NCI-H510A (cell line): Measurements from ENCODE around the gene HPCAL4.

Experiments used
- DNase-seq: peaks from one replicate; lab custom pipeline; 2025; lab: John Stamatoyannopoulos, UW

The HPCAL4 gene

DNA sequence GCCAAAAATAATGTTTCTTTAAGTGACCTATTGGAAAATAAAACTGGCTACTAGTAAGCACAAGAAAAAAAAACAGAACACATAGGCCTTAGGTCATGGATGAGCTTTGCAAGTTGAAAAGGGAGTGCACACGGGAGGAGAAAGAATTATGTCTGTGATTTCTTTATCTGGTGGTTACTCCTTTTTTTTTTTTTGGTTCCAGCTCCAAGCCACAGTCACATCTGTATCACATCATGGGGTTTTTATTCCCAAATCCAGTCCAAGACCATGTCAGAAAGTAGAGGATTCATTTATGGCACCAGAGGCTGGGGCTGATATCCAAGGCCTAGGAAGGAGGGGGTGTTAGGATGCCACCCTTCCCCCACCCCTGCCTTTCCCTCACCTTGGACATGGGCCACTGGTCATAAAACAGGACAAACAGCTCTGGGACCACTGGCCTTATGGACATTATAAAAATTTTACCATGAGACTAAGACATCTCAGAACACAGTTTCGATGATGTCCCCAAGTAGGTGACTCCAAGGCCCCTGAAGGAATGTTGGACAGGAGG lies 41.5 kb downstream of the HPCAL4 start:
- no peak for DNase-seq

DNA sequence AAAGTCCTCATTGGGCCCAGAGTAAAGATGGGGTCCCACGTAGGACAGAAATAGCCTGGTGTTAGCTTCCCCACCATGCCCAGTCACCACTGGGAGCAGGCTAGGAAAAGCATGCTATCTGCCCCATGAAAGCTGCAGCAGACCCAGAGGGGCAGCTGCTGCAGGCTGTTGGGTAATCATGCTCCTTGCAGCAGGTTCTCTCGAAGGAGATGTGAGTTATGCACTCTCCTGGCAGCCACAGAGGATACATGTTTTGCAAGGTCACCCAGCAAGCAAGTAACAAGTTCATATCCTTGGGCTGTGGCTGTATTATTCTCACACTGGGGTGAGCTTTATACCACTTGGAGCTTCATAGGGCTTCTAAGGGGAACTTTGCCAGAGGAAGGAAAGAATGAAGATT lies 42.7 kb downstream of the HPCAL4 start:
- DNase-seq, result no peak

DNA sequence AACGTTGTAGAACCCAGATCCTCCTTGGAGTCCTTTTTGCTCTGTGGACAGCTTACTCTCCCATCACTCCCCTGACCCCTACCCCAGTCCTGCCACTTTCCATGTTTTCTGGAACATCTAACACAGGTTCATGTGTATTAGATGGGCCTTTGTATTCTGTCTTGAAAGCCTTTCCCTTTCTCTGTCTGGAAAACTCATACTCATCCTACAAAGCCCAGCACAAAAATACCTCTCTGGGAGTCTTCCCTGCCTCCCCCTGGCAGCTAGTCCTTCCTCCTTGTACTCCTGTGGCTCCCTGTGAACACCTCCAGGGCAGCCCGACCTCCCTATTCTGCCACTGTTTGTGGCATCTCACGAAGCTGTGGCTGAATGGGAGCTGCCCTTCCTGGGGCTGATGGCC lies 44.0 kb downstream of the HPCAL4 start:
- no peak for DNase-seq

DNA sequence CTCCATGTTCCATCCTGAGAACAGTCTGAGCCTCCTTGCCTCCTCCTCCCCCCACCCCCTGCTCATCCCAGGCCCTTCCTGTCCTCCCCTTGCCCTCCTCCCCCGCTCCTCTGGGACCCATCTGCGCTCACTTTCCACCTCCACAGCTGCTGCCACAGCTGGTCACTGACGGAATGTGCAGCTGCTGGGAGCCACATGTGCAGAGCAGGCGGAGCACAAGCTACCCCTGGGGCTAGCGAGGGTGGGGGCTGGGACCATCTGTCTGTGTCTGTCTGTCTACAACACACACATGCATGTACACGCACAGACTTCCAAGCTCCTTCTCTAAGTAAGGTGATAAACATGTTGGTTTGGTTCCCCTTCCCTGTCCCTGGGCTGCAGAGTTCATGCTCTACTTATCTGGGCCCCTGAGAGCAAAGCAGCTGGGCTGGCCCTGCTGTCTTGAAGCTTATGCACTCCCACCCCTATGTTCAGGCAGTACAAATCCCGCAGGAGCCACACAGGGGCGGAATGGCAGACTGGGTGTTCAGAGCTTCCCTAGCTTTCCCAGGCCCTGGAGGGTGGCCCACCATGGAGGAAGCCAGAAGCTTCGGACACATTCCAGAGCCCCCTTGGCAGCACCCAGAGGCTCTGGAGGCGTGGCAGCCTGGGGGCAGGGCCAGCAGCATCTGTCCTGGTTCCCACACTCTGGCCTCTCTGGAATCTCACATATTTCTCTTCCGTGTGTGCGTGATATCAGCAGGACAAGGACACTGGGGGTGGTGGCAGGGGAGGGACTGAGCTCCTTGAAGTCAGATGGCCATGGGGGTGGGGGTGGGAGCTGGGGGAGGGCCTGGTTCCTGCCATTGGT lies 44.8 kb downstream of the HPCAL4 start:
- DNase-seq, result no peak

DNA sequence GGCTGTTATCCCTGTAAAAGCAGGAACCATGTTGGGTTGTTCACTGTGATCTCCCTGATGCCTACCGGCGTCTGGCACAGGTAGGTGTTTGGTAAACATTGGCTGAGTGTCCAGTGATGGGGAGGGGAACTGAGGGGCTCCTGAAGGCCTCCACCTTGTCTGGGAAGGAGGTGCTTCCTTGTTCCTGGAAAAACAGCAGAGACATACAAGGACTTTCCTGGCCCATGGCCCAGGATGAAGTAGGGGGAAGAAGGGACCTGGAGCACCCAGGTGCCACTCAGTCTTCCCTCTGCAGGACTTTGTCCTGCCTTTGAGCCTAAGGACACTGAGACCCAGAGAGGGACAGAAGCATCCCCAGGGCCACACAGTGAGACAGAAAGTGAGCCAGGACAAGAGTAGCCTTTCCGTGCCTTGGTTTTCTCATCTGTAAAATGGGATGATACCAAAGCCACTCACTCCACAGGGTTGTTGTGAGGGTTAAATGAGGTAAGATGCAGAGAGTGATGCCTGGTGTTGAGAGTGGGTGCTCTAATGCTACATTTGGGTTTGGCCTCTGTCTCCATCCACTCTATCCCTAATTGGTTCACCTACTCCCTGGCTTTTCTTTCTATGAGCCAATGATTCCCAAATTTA lies 45.7 kb downstream of the HPCAL4 start:
- DNase-seq, result no peak

DNA sequence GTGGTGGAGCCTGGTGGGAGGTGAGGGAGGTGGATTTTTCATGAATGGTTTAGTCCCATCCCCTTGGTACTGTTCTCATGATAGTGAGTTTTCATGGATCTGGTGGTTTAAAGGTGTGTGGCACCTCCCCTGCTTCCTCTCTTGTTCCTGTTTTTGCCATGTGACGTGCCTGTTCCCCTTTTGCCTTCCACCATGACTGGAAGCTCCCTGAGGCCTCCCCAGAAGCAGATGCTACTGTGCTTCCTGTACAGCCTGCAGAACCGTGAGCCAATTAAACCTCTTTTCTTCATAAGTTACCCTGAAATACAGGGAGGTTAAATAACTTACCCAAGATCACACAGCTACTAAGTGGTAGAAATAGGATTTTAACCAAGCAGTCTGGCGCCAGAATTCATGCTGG lies 47.5 kb downstream of the HPCAL4 start:
- DNase-seq, result no peak

DNA sequence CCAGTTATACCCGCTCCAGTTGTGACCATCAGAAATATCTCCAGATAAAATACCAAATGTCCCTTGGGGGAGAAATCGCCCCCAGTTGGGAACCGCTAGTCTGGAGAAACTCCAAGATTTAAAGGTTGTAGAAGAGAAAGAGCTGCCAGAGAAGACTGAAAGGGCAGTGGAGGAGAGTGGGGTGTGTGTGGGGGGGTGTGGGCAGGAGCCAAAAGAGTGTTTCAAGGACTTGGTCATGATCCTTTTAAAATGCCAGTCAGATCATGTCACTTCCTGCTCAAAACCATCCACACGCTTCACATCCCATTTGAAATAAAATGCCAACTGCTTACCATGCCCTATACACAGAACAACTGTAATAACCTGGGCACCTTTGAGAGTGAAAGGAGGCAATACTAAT lies 48.4 kb downstream of the HPCAL4 start:
- DNase-seq, result no peak

DNA sequence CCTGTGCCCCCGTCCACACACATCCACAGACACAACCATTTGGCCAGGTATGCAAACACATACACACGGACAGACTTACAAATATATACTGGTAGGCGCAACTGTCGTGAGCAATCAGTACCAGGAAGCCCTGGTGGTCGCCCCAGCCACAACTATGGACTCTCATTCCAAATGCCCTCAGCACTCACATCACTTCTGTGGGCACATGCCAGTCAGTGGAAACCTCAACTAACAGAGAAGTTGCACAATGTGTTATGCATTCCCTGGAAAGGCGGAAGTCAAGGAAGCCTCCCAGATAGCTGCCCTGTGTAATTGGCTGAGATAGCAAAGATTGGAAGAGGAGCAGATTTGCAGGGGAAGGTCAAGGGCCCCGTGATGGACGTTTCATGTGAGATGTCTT lies 50.4 kb downstream of the HPCAL4 start:
- DNase-seq, result no peak

DNA sequence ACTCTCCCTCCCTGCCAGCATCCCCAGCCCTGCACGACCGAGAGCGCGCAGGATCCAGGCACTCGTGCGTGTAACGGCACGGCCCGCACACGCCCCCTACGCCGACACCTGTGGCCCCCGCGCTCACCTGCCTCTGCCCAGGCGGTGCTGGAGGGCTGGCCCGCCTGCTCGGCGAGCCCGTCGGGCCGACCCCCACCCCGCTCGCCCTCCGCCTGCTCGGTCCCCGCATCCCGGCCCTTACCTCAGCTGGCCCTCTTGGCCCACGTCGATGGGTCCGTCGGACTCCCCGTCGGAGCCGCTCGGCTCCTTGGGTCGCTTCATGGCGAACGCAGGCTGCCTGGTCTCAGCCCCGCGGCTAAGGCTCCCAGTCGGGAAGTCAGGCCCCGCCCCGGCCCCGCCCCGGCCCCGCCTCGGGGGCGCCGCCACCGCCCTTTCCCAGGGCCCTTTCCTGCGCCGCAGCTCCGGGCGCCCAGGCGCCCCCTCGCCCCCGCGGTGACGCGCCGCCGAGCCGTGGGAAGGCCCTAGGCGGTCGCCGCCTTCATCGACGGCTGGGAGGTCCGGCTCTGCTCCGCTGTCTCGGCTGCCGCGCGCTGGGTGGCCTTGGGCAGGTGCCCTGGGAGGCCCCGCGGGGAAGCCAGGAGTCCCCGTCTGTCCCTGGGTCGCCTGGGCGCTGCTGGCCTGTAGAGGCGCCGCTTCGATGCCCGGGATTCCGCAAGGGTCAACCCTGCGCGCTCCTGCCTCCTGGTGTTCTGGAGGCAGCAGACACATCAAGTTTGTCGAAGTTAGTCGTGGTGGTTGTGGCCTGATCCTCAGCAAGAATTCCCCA lies 51.7 kb downstream of the HPCAL4 start, which contains the start of gene HEYL:
HEYL (minus strand) TSS at position 339 of the 826 bp plus-strand sequence; CDS start at position 321, 18 bp downstream.
- DNase-seq, result peak; percentile 100

DNA sequence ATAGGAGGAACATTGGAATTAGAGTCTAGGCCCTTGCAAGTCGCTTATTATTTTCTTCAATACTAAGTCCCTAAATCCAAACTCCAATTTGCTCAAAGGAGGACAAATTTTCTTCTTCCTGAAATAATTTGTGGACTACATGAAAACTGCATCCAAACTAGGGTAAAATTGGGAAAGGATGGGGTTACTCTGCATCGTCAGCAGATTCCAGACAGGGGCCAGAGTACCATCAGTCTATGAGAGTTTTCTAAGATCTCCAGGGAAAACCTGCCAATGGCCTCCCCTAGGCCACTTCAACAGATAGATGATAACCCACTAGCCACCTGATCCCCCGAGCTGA lies 52.3 kb downstream of the HPCAL4 start:
- no peak for DNase-seq

DNA sequence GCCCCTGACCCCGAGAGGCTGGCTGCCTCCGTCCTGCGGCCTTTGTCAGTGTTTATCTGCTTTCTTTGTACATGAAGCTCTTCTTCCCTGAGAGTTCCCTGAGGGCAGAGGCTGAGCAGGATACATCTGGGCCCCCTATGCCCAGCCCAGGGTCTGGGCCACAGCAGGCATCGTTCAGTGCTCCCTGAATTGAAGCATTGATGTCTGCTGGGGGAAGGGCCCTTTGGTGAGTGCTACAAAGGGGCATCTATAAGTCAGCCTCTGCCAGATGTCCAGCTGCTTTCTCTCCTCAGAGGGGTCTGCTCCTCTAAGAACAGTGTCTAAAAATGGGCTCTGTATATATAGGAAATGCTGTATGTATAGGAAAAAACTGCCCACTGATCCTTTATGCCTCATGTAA lies 53.9 kb downstream of the HPCAL4 start:
- DNase-seq, result no peak

DNA sequence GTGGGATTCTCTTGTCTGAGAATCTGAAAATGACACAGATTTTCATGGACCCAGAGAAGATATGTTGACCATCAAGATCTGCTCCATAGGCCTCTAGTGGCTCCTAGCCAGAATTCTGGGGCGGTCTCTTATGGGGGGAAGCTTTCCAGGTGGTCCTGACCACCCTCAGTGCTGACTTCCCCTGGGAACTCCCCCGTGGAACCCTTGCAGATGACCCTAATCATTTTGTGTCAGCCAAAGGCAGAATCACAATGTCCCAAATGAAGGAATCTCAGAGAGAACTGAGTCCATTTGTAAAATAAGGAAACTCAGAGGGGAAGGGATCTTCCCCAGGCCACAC lies 55.4 kb downstream of the HPCAL4 start:
- DNase-seq, result no peak

DNA sequence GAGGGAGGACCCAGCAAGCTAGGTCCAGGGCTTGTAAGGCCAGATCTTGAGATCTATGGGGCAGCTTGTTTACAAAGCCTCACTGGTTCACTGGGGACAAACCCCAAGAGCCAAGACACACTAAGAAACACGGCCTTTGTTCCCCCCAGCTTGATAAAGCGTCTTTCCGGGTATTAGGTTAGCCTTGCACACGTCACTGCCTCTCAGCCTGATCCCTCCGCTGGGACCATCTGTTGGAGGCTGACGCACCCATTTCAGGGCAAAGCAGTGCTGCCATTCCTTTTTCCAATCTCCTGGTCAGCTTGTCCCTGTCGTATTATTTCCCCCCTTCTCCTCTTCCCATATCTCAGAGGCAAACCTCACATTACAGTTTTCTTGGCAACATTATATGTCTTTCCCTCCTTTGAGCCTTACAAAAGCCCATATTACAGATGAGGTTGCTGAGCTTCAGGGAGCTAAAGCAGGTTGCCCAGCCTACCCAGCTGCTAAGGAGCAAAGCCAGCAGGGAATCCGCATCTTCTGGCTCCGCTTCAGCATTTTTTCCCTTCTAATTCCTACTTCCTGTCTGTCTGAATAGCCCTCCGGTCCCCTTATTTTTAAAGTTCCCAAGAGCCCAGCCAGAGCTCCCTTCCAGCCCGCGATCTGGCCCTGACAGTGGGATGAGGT lies 55.9 kb downstream of the HPCAL4 start:
- DNase-seq, result no peak

DNA sequence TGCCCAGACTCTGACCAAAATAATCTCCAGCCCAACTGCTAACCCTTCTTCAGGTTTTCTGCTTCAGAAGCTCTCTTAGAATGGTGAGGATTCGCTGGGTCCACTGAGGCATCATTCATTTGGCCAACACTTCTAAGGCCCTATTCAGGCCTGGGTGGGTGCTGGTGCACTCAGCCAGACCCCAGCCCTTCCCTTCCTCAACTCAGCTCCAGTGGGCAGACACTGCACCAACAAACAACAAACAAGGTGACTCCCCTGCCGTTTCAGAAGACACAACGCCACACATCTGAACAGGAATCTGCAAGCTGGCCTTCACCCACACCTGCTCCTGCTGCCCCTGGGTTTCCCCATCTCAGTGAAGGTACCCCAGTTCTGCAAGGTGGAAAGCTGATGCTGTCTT lies 57.8 kb downstream of the HPCAL4 start:
- DNase-seq, result no peak

DNA sequence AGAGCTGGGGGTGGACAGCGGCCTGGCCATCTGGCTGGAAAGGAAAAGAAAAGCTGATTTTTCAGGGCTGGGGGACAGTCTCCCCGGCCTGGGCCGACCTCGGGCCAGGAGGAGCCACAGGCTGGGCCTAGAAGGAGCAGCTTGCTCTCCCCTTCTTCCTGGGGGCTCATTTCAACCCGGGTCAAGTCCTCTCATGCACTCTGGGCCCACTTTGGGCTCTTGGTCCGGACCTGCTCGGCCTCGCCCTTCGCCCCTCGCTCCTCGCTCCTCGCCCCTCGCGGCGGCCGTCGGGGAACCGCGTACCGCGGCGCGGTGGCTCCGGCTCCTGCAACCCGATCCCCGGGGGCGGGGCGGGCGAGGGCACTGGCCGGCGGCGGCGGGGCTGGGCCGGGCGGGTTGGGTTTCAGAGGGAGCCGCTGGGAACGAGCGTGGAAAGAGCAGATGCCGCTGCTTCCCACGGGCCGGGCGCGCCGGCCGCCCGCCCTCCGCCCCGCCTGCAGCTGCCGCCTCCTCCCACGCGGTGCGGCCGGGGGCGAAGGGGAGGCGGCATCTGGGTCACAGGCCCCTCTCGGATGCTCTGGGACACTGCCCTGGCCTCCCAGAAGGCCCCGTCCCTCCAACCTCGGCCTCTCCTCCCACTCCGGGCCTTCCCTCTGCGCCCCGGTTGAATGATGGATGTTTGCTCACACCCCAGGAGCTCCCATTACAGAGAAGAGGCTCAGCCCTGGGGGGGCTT lies 58.4 kb downstream of the HPCAL4 start:
- peak; percentile 99 for DNase-seq

DNA sequence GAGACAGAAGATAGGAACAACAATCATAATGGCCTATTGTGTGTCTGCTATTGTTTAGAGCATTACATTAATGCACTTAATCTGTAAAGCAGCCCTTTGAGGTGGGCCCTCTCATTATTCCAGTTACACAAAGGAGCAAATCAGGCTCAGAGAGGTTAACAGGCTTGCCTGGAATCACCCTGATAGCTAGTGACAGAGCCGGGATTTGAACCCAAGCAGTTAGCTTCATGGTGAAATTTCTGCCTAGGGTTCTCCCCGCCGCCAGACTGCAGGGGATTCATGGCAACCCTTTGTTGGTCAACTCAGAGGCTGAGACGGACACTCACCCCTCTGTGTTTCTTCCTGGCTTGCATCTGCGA lies 58.9 kb downstream of the HPCAL4 start:
- no peak for DNase-seq

DNA sequence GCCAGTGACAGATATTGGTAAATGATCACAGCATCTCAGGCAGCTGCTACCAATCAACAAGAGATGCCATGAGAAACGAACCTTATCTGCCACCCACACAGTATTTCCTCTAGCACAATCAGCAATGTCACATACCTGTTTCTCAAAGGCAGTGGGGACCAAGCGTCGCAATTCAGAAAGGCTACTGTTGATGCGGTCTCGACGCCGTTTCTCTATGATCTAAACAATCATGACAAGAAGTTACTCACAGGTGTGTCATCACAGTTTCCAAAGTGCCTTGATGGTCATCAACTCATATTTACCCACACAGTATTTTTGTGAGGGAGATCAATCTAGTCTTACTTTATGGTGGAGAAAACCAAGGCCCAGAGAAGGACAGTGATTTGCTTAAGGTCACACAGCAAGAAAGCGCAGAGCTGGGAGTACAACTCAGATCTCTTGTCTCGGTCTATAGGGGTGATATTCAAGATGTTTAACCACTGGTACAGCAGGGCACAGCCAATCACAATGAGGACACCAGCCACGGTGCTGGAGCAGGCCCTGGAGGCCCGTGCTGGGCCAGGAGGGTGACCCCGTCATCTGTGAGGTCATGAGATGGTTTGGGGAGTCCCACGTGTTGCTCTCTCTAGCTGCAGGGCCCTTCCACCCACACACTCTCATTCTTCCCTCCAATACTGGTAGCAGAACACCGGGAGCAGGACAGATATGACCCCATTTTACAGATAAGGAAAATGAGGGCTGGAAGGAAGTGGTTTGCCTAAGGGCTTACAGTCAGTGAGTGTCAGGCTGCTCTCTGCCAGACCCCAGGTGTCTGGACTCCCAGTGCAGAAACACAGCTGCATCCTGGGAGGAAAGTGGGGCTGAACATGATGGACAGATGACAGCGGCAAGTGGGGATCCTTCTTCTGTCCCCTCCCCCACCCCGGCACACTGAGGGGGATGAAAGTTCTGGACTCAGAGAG lies 59.6 kb downstream of the HPCAL4 start:
- no peak for DNase-seq

DNA sequence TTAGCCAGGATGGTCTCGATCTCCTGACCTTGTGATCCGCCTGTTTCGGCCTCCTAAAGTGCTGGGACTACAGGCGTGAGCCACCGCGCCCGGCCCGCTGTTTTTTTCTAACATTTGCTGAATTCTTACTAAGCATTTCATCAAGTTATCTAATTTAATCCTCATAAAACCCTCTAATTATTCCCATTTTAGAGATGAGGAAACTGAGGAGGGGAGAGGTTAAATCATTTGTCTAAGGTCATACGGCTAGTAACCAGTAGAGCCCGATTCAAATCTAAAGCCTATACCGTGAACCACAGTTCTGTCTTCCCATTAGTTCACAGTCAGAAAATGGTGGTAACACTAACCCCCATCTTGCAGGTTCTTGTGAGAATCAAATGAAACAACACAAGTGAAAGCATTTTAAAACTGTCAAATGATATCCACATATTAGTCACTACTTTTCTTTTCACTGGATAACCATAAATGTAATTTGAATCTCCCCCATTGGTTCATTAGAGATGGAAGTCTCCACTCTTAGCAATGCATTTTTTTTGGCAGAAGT lies 62.4 kb downstream of the HPCAL4 start:
- no peak for DNase-seq
